H9 (cell line): ENCODE data around the gene MRPL43. TPM values are rescaled to one million over a fixed set of nuclear protein-coding genes. Genes with fewer than 3 reads are reported as not detected.

Experiments used
- DNase-seq: peaks from one replicate; pipeline ENCODE4 v3.0.0-alpha.2; 2017
- H2AFZ ChIP-seq: one replicate; pipeline ENCODE4 v1.6.1; 2013; ENCODE audit warnings: mild to moderate bottlenecking, low read length, control low read depth, moderate library complexity
- H2AK5ac ChIP-seq: 2 replicates; pipeline ENCODE4 v1.6.1; 2013; ENCODE audit warnings: low read length, control low read depth, mixed read lengths; ENCODE audit not compliant: insufficient read length
- H2BK120ac ChIP-seq: one replicate; pipeline ENCODE4 v1.6.1; 2013; ENCODE audit warnings: low read depth, mild to moderate bottlenecking, low read length, control low read depth, inconsistent platforms; ENCODE audit not compliant: poor library complexity, severe bottlenecking
- H2BK12ac ChIP-seq: 2 replicates; pipeline ENCODE4 v1.6.1; 2013; ENCODE audit warnings: low read length, control low read depth, mixed read lengths, low read depth; ENCODE audit not compliant: insufficient read length
- H2BK15ac ChIP-seq: 2 replicates; pipeline ENCODE4 v1.6.1; 2013; ENCODE audit warnings: low read depth, low read length, control low read depth
- H2BK20ac ChIP-seq: one replicate; pipeline ENCODE4 v1.6.1; 2013; ENCODE audit warnings: low read depth, mild to moderate bottlenecking, low read length, control low read depth, inconsistent platforms; ENCODE audit not compliant: poor library complexity, severe bottlenecking
- H2BK5ac ChIP-seq: 2 replicates; pipeline ENCODE4 v1.6.1; 2013; ENCODE audit warnings: low read length, control low read depth, mixed read lengths; ENCODE audit not compliant: insufficient read length
- H3K14ac ChIP-seq: 2 replicates; pipeline ENCODE4 v1.6.1; 2013; ENCODE audit warnings: low read length, control low read depth; ENCODE audit not compliant: insufficient read depth
- H3K18ac ChIP-seq: 2 replicates; pipeline ENCODE4 v1.6.1; 2013; ENCODE audit warnings: low read depth, mild to moderate bottlenecking, mixed read lengths, low read length, control low read depth; ENCODE audit not compliant: insufficient read length
- H3K23ac ChIP-seq: 2 replicates; pipeline ENCODE4 v1.6.1; 2013; ENCODE audit warnings: low read length, control low read depth, mixed read lengths, low read depth; ENCODE audit not compliant: insufficient read length
- H3K23me2 ChIP-seq: 2 replicates; pipeline ENCODE4 v1.6.1; 2013; ENCODE audit warnings: low read depth, mild to moderate bottlenecking, mixed read lengths, low read length, control low read depth; ENCODE audit not compliant: insufficient read length, poor library complexity, severe bottlenecking
- H3K27ac ChIP-seq: 2 replicates; pipeline ENCODE4 v1.5.1; 2013; ENCODE audit warnings: low read length, control low read depth, mixed read lengths, low read depth; ENCODE audit not compliant: insufficient read length
- H3K27me3 ChIP-seq: 2 replicates; pipeline ENCODE4 v1.6.1; 2013; ENCODE audit warnings: low read length, control low read depth, inconsistent platforms; ENCODE audit not compliant: insufficient read depth
- H3K4ac ChIP-seq: 2 replicates; pipeline ENCODE4 v1.6.1; 2013; ENCODE audit warnings: low read depth, mild to moderate bottlenecking, control low read depth, inconsistent platforms, low read length, moderate library complexity
- H3K4me1 ChIP-seq: 2 replicates; pipeline ENCODE4 v1.6.1; 2013; ENCODE audit warnings: low read length, control low read depth, inconsistent platforms; ENCODE audit not compliant: insufficient read depth
- H3K4me2 ChIP-seq: 2 replicates; pipeline ENCODE4 v1.6.1; 2013; ENCODE audit warnings: low read length, control low read depth, mixed read lengths; ENCODE audit not compliant: insufficient read length, insufficient read depth
- H3K56ac ChIP-seq: 2 replicates; pipeline ENCODE4 v1.6.1; 2013; ENCODE audit warnings: low read depth, mild to moderate bottlenecking, mixed read lengths, low read length, control low read depth; ENCODE audit not compliant: insufficient read length
- H3K79me1 ChIP-seq: 2 replicates; pipeline ENCODE4 v1.6.1; 2013; ENCODE audit warnings: low read depth, mild to moderate bottlenecking, moderate library complexity, low read length, control low read depth, inconsistent platforms; ENCODE audit not compliant: insufficient read depth, poor library complexity, severe bottlenecking
- H3K79me2 ChIP-seq: 2 replicates; pipeline ENCODE4 v1.6.1; 2013; ENCODE audit warnings: low read length, control low read depth, inconsistent platforms; ENCODE audit not compliant: insufficient read depth
- H3K9ac ChIP-seq: 2 replicates; pipeline ENCODE4 v1.6.1; 2013; ENCODE audit warnings: low read length, control low read depth, mixed read lengths; ENCODE audit not compliant: insufficient read length; ENCODE audit errors: extremely low read depth
- H3K9me3 ChIP-seq: one replicate; pipeline ENCODE4 v1.6.1; 2013; ENCODE audit warnings: low read depth, low read length, inconsistent platforms; ENCODE audit not compliant: control insufficient read depth
- H3T11ph ChIP-seq: one replicate; pipeline ENCODE4 v1.6.1; 2013; ENCODE audit warnings: mild to moderate bottlenecking, low read length, control low read depth, inconsistent platforms
- H4K20me1 ChIP-seq: one replicate; pipeline ENCODE4 v1.6.1; 2013; ENCODE audit not compliant: control insufficient read depth, insufficient read length, insufficient read depth
- H4K5ac ChIP-seq: 2 replicates; pipeline ENCODE4 v1.6.1; 2013; ENCODE audit warnings: low read depth, mild to moderate bottlenecking, mixed read lengths, low read length, control low read depth; ENCODE audit not compliant: insufficient read length
- H4K8ac ChIP-seq: replicated peaks from 2 replicates; pipeline ENCODE4 v1.6.1; 2013; ENCODE audit warnings: low read length, control low read depth, mixed read lengths, low read depth; ENCODE audit not compliant: insufficient read length
- H4K91ac ChIP-seq: 2 replicates; pipeline ENCODE4 v1.6.1; 2013; ENCODE audit warnings: low read depth, mild to moderate bottlenecking, moderate library complexity, mixed read lengths, low read length, control low read depth; ENCODE audit not compliant: insufficient read length
- H3K27ac Mint-ChIP-seq, 3 experiments: 2 replicates in 2 of 3; 3 replicates in 1 of 3; pipeline ENCODE4 v1.8.0; 2020 to 2021; ENCODE audit warnings: mixed read lengths in 3 of 3, mild to moderate bottlenecking in 1 of 3, moderate library complexity in 1 of 3
- H3K27me3 Mint-ChIP-seq: 2 replicates; pipeline ENCODE4 v1.8.0; 2021; ENCODE audit warnings: low read depth, mild to moderate bottlenecking, moderate library complexity, mixed read lengths
- H3K36me3 Mint-ChIP-seq, 3 experiments: 2 replicates in 2 of 3; 3 replicates in 1 of 3; pipeline ENCODE4 v1.8.0; 2020 to 2021; ENCODE audit warnings: low read depth in 3 of 3, mixed read lengths in 3 of 3; ENCODE audit not compliant: insufficient read depth in 1 of 3
- H3K4me1 Mint-ChIP-seq, 2 experiments: 2 replicates each; pipeline ENCODE4 v1.8.0; 2020; ENCODE audit warnings: mixed read lengths in 2 of 2
- H3K4me3 Mint-ChIP-seq, 2 experiments: 2 replicates in 1 of 2; 3 replicates in 1 of 2; pipeline ENCODE4 v1.8.0; 2020 to 2021; ENCODE audit warnings: mild to moderate bottlenecking in 2 of 2, mixed read lengths in 2 of 2, moderate library complexity in 1 of 2
- H3K9me3 Mint-ChIP-seq, 2 experiments: 2 replicates in 1 of 2; 3 replicates in 1 of 2; pipeline ENCODE4 v1.8.0; 2020; ENCODE audit warnings: mild to moderate bottlenecking in 2 of 2, mixed read lengths in 2 of 2, moderate library complexity in 1 of 2
- CTCF ChIP-seq: fragments of 200-600 bp; sonication (generic); conservative IDR thresholded peaks from 3 replicates; pipeline ENCODE4 v1.8.0; 2021; ENCODE audit warnings: antibody characterized with exemption, mild to moderate bottlenecking
- WGBS: extraction: QIAGEN DNeasy Blood & Tissue Kit; methylation state at CpG from one replicate; pipeline ENCODE4 v1.1.7; 2013; ENCODE audit warnings: missing lambda C conversion rate, low lambda C conversion rate, mixed read lengths; ENCODE audit not compliant: insufficient read length; ENCODE audit errors: extremely low coverage; 5-methylcytosine and 5-hydroxymethylcytosine counted together
- total RNA-seq: library from RNA; stranded (reverse); gene quantifications from 2 replicates; pipeline ENCODE4 v1.2.1, GENCODE V29; 2021

Gene MRPL43
- total RNA-seq, 1 experiment from 2014 or later: 70.3 TPM

- H2BK20ac ChIP-seq: no peak overlapping the region
- no peak for DNase-seq
Measured at GRCh38 chr10:100993986-100994708, 6.8 kb upstream of the MRPL43 start.

More at GRCh38 chr10:100993986-100994708, 6.8 kb upstream of the MRPL43 start:
- Histone ChIP-seq H2AFZ (no peak overlapping the region), H3K27ac (no peak overlapping the region), H3K23me2 (peaks cover 20% of the 10 kb centered on the region), H4K20me1 (no peaks in the 10 kb centered on the region), H2BK12ac (no peak overlapping the region), H2BK5ac (no peak overlapping the region), H3K79me1 (peaks cover 6% of the 10 kb centered on the region), H3K79me2 (peaks cover 3% of the 10 kb centered on the region; the same call in 1 of the 2 replicates), H2AK5ac (no peak overlapping the region), H3K23ac (no peak overlapping the region), H2BK15ac (no peak overlapping the region), H3K4me1 (peaks cover 2% of the 10 kb centered on the region; the same call in 1 of the 2 replicates), H4K5ac (no peak overlapping the region), H3K9me3 (no peaks in the 10 kb centered on the region), H3T11ph (no peak overlapping the region), H4K91ac (no peak overlapping the region), H3K4me2 (no peak overlapping the region), H3K4ac (no peak overlapping the region), H2BK120ac (no peak overlapping the region), H3K14ac (no peak overlapping the region), H3K56ac (no peak overlapping the region), H4K8ac (no peak overlapping the region), H3K27me3 (no peaks in the 10 kb centered on the region), H3K9ac (no peak overlapping the region), H3K18ac (no peak overlapping the region)
- H3K9me3 Mint-ChIP-seq: no peaks in the 10 kb centered on the region; a peak in 1 of 5 replicates
- no CpG with 5 or more reads among the region's 10 CpGs for WGBS
- peaks cover 27 to 31% of the 10 kb centered on the region in 2 experiments for H3K4me1 Mint-ChIP-seq
- peak overlapping the region in 1 of 2 experiments; percentile 20; a peak in 2 of 5 replicates for H3K4me3 Mint-ChIP-seq
- no peaks in the 10 kb centered on the region for H3K27me3 Mint-ChIP-seq
- H3K27ac Mint-ChIP-seq: peak overlapping the region; percentile 45 to 85 (median 78); a peak in 5 of 7 replicates
- H3K36me3 Mint-ChIP-seq: peaks cover 38 to 53% (median 46%) of the 10 kb centered on the region in 3 experiments; a peak in 6 of 7 replicates
- peak; percentile 69 for TF ChIP-seq CTCF
